ENCODE results near the gene PDE8B. TPM values are rescaled to one million over a fixed set of nuclear protein-coding genes. Genes with fewer than 3 reads are reported as not detected.

Gene PDE8B, protein sequence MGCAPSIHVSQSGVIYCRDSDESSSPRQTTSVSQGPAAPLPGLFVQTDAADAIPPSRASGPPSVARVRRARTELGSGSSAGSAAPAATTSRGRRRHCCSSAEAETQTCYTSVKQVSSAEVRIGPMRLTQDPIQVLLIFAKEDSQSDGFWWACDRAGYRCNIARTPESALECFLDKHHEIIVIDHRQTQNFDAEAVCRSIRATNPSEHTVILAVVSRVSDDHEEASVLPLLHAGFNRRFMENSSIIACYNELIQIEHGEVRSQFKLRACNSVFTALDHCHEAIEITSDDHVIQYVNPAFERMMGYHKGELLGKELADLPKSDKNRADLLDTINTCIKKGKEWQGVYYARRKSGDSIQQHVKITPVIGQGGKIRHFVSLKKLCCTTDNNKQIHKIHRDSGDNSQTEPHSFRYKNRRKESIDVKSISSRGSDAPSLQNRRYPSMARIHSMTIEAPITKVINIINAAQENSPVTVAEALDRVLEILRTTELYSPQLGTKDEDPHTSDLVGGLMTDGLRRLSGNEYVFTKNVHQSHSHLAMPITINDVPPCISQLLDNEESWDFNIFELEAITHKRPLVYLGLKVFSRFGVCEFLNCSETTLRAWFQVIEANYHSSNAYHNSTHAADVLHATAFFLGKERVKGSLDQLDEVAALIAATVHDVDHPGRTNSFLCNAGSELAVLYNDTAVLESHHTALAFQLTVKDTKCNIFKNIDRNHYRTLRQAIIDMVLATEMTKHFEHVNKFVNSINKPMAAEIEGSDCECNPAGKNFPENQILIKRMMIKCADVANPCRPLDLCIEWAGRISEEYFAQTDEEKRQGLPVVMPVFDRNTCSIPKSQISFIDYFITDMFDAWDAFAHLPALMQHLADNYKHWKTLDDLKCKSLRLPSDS
- not detected in 2 replicates for polyA plus RNA-seq (2012; rRNA removed)
- polyA plus RNA-seq (2012; cell fraction: cytosol; rRNA removed): 0.03 TPM in 2 replicates
- 0.08 TPM in 1 of 2 replicates, not detected in the other for polyA plus RNA-seq (2012; cell fraction: nucleus; rRNA removed)

DNA sequence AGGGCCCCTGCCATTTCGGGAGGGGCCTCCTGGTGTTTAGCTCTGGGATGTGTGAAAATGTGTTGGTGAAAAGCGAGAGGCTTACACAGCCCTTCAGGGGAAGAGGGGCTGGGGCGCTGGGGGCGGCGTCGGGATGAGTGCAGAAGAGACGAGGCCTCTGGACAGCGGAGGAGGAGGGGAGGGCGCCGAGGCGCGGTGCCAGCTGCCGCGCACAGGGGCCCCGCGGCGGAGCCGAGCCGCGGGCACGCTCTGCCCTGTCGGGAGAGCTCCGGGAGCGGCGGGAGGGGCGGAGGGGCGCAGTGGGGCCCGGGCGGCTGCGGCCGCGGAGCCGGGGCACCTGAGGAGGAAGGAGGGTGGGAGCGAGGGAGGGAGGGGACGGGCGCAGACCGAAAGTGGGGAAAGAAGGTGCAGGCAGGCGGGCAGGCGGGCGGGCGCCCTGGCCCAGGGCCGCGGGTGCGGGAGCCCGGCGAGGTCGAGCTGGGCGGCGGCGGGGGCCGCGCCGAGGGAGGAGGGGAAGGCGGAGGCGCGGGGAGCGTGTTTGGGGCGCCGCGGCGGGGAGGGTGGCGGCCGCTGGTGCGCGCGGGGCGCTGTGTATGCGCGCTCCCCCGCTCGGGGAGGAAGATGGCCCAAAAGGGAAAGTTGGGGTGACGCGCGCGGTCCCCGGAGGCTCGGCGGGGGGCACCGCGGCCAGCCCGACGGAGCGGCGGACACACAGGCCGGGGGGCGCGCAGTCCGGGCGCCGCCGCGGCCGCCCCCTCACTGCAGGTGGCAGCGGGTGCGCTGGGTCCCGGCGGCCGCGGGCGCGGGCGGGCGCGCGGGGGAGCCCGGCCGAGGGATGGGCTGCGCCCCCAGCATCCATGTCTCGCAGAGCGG is at the start of gene PDE8B:
Gene PDE8B, plus strand, starts transcription at position 590 of the 873 bp plus-strand sequence. Its CDS starts 246 bp downstream, at position 836.
- ChIA-PET POLR2A (no interaction called here), CTCF (interaction anchor here (1.0 to 1.7 kb wide), 4 partner anchors 13 to 227 kb away, joined by 3 to 5 read pairs (median 3); no protein-coding TSS in a partner anchor)
- Histone ChIP-seq H3K4me2 (no peak within 1 kb of the TSS), H3K36me3 (replicated peaks in 1 of 2; ENCODE audit: control insufficient read depth in 1 of 2, insufficient read depth in 2 of 2, low read length in 1 of 2) (no peaks in the 10 kb centered on the region), H3K27me3 (ENCODE audit: insufficient read depth) (peaks cover 37% of the 10 kb centered on the region), H3K9me3 (no peaks in the 10 kb centered on the region), H3K9ac (no peak within 1 kb of the TSS), H4K20me1 (ENCODE audit: insufficient read depth) (no peaks in the 10 kb centered on the region), H2AFZ (ENCODE audit: low read depth) (no peak within 1 kb of the TSS), H3K9me2 (no peaks in the 10 kb centered on the region), H3K79me2 (ENCODE audit: insufficient read depth) (no peaks in the 10 kb centered on the region), H3K4me1 (ENCODE audit: control insufficient read depth in 1 of 2, insufficient read depth in 2 of 2, low read depth in 1 of 2, low read length in 1 of 2) (peaks cover 0 to 3% of the 10 kb centered on the region in 2 experiments; a peak in 1 of 4 replicates), H3K27ac (ENCODE audit: low read depth in 2 of 2, low read length in 1 of 2) (no peak within 1 kb of the TSS), H3K4me3 (ENCODE audit: low read depth in 2 of 2, low read length in 1 of 2) (peak within 1 kb of the TSS in 1 of 2 experiments; percentile 45; a peak in 2 of 4 replicates), H3F3A (replicated peaks; ENCODE audit: insufficient read depth) (no peaks in the 10 kb centered on the region)
- WGBS (ENCODE audit: low lambda C conversion rate): 12% methylated on average over 33 of the region's 110 CpGs
- peak; percentile 81 for DNase-seq
- no peak for TF ChIP-seq RXRA (IDR thresholded peaks at IDR 0.05; ENCODE audit: borderline replicate concordance, low read depth)
- TF ChIP-seq FOXM1 (IDR thresholded peaks at IDR 0.05; ENCODE audit: low read depth): no peak
- TF ChIP-seq GABPA (IDR thresholded peaks at IDR 0.05; ENCODE audit: low read depth): no peak
- TF ChIP-seq EP300 (IDR thresholded peaks at IDR 0.05; ENCODE audit: borderline replicate concordance in 1 of 2, low read depth in 1 of 2, low read length in 1 of 2): no peak
- TF ChIP-seq, protein P1, sequence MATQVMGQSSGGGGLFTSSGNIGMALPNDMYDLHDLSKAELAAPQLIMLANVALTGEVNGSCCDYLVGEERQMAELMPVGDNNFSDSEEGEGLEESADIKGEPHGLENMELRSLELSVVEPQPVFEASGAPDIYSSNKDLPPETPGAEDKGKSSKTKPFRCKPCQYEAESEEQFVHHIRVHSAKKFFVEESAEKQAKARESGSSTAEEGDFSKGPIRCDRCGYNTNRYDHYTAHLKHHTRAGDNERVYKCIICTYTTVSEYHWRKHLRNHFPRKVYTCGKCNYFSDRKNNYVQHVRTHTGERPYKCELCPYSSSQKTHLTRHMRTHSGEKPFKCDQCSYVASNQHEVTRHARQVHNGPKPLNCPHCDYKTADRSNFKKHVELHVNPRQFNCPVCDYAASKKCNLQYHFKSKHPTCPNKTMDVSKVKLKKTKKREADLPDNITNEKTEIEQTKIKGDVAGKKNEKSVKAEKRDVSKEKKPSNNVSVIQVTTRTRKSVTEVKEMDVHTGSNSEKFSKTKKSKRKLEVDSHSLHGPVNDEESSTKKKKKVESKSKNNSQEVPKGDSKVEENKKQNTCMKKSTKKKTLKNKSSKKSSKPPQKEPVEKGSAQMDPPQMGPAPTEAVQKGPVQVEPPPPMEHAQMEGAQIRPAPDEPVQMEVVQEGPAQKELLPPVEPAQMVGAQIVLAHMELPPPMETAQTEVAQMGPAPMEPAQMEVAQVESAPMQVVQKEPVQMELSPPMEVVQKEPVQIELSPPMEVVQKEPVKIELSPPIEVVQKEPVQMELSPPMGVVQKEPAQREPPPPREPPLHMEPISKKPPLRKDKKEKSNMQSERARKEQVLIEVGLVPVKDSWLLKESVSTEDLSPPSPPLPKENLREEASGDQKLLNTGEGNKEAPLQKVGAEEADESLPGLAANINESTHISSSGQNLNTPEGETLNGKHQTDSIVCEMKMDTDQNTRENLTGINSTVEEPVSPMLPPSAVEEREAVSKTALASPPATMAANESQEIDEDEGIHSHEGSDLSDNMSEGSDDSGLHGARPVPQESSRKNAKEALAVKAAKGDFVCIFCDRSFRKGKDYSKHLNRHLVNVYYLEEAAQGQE (IDR thresholded peaks at IDR 0.05; ENCODE audit: low read depth, low read length): no peak
- no peak for TF ChIP-seq FOXJ3 (CRISPR knock-in tag; IDR thresholded peaks at IDR 0.05)
- no peak for TF ChIP-seq NFIC (IDR thresholded peaks at IDR 0.05; ENCODE audit: borderline replicate concordance)
- no peak for TF ChIP-seq RAD21 (IDR thresholded peaks at IDR 0.05; ENCODE audit: low read length)
- no peak for TF ChIP-seq JUND (IDR thresholded peaks at IDR 0.05)
- TF ChIP-seq POLR2AphosphoS5 (IDR thresholded peaks at IDR 0.05; ENCODE audit: low read depth, low read length): no peak

Measured in SK-N-SH (cell line).